ENCODE results near the gene RHOBTB3. TPM values are rescaled to one million over a fixed set of nuclear protein-coding genes. Genes with fewer than 3 reads are reported as not detected.
"Not testable (repeated sequence)": the region's sequence is repeated elsewhere in the genome, so short reads cannot be mapped to it uniquely, and the experiment has no call there.

Gene RHOBTB3
- total and polyA plus RNA-seq, 5 donors = 32.7 to 115 (median 102) TPM

GRCh38 chr5:95806687-95807086, 75.6 kb downstream of the RHOBTB3 start:
- Histone ChIP-seq H3K9me3 (ENCODE audit: control insufficient read depth, low read length) (no peaks in the 10 kb centered on the region), H3K27ac (ENCODE audit: low read length) (no peak overlapping the region), H3K4me1 (ENCODE audit: control insufficient read depth, insufficient read depth, low read length) (peaks cover 10% of the 10 kb centered on the region), H3K4me3 (ENCODE audit: low read length) (no peak overlapping the region), H3K27me3 (ENCODE audit: control insufficient read depth, insufficient read depth) (no peaks in the 10 kb centered on the region)
- 87% methylated on average over 7 of the region's 7 CpGs for WGBS
- intact Hi-C loops (cut with DNase I) = no loop called here
- no peak for DNase-seq
- ATAC-seq = no peak

- peaks cover 10% of the 10 kb centered on the region for H3K4me1 ChIP-seq (ENCODE audit: control insufficient read depth, insufficient read depth, low read length)
- peak; percentile 3 to 13 for ATAC-seq
- H3K27ac ChIP-seq (ENCODE audit: low read length) = peak overlapping the region; percentile 79
- DNase-seq = no peak
- no peak overlapping the region for H3K4me3 ChIP-seq (ENCODE audit: low read length)
- WGBS = 78% methylated on average over 7 of the region's 7 CpGs
- intact Hi-C loops (cut with DNase I) = no loop called here
- H3K9me3 ChIP-seq (ENCODE audit: control insufficient read depth, low read length) = no peaks in the 10 kb centered on the region
- H3K27me3 ChIP-seq (ENCODE audit: control insufficient read depth, insufficient read depth) = no peaks in the 10 kb centered on the region
These were observed 77.0 kb downstream of the RHOBTB3 start for GRCh38 chr5:95808013-95808685.

- WGBS = 18% methylated on average over 10 of the region's 10 CpGs
- intact Hi-C loops (cut with DNase I) = no loop called here
- peak overlapping the region; percentile 4 for H3K4me3 ChIP-seq (ENCODE audit: low read length)
These were observed 77.7 kb downstream of the RHOBTB3 start for GRCh38 chr5:95808686-95809413.

GRCh38 chr5:95809414-95809960, 78.4 kb downstream of the RHOBTB3 start:
- 21% methylated on average over 2 of the region's 2 CpGs for WGBS
- ATAC-seq = peak; percentile 47 to 61
- no peak for DNase-seq
- intact Hi-C loops (cut with DNase I) = no loop called here
- H3K27me3 ChIP-seq (ENCODE audit: control insufficient read depth, insufficient read depth) = no peaks in the 10 kb centered on the region
- H3K27ac ChIP-seq (ENCODE audit: low read length) = peak overlapping the region; percentile 43
- H3K4me1 ChIP-seq (ENCODE audit: control insufficient read depth, insufficient read depth, low read length) = peaks cover 10% of the 10 kb centered on the region
- H3K4me3 ChIP-seq (ENCODE audit: low read length) = no peak overlapping the region
- H3K9me3 ChIP-seq (ENCODE audit: control insufficient read depth, low read length) = no peaks in the 10 kb centered on the region

More at GRCh38 chr5:95808686-95809413, 77.7 kb downstream of the RHOBTB3 start:
- peak overlapping the region; percentile 79 for H3K27ac ChIP-seq (ENCODE audit: low read length)
- DNase-seq (peak; percentile 86 to 92 (median 91)), ATAC-seq (peak; percentile 91 to 96)
- H3K27me3 ChIP-seq (ENCODE audit: control insufficient read depth, insufficient read depth) = no peaks in the 10 kb centered on the region
- no peaks in the 10 kb centered on the region for H3K9me3 ChIP-seq (ENCODE audit: control insufficient read depth, low read length)
- H3K4me1 ChIP-seq (ENCODE audit: control insufficient read depth, insufficient read depth, low read length) = peaks cover 10% of the 10 kb centered on the region

- Histone ChIP-seq H3K27ac (ENCODE audit: low read length) (peak overlapping the region; percentile 66), H3K9me3 (ENCODE audit: control insufficient read depth, low read length) (no peaks in the 10 kb centered on the region), H3K27me3 (ENCODE audit: control insufficient read depth, insufficient read depth) (no peaks in the 10 kb centered on the region), H3K4me3 (ENCODE audit: low read length) (no peak overlapping the region), H3K4me1 (ENCODE audit: control insufficient read depth, insufficient read depth, low read length) (peaks cover 10% of the 10 kb centered on the region)
- ATAC-seq (no peak), DNase-seq (no peak)
- intact Hi-C loops (cut with DNase I) = no loop called here
- WGBS = 45% methylated on average over 5 of the region's 5 CpGs
These were observed 79.4 kb downstream of the RHOBTB3 start for GRCh38 chr5:95810305-95811125.

GRCh38 chr5:95811126-95811423, 79.9 kb downstream of the RHOBTB3 start:
- intact Hi-C loops (cut with DNase I); H3K4me3 ChIP-seq (ENCODE audit: low read length); DNase-seq; H3K9me3 ChIP-seq (ENCODE audit: control insufficient read depth, low read length); ATAC-seq; H3K4me1 ChIP-seq (ENCODE audit: control insufficient read depth, insufficient read depth, low read length); H3K27ac ChIP-seq (ENCODE audit: low read length); H3K27me3 ChIP-seq (ENCODE audit: control insufficient read depth, insufficient read depth): not testable (repeated sequence)
- WGBS = 72% methylated on average over 6 of the region's 6 CpGs

- H3K4me3 ChIP-seq (ENCODE audit: low read length); H3K4me1 ChIP-seq (ENCODE audit: control insufficient read depth, insufficient read depth, low read length); ATAC-seq; H3K27me3 ChIP-seq (ENCODE audit: control insufficient read depth, insufficient read depth); H3K9me3 ChIP-seq (ENCODE audit: control insufficient read depth, low read length); H3K27ac ChIP-seq (ENCODE audit: low read length); DNase-seq; intact Hi-C loops (cut with DNase I): not testable (repeated sequence)
- WGBS = 82% methylated on average over 13 of the region's 13 CpGs
These were observed 80.4 kb downstream of the RHOBTB3 start for GRCh38 chr5:95811461-95812073.

- peaks cover 10% of the 10 kb centered on the region for H3K4me1 ChIP-seq (ENCODE audit: control insufficient read depth, insufficient read depth, low read length)
- intact Hi-C loops (cut with DNase I) = no loop called here
- no peak overlapping the region for H3K27ac ChIP-seq (ENCODE audit: low read length)
- DNase-seq (no peak), ATAC-seq (peak; percentile 3 to 47)
- WGBS = 33% methylated on average over 6 of the region's 6 CpGs
- H3K9me3 ChIP-seq (ENCODE audit: control insufficient read depth, low read length) = no peaks in the 10 kb centered on the region
- H3K27me3 ChIP-seq (ENCODE audit: control insufficient read depth, insufficient read depth) = no peaks in the 10 kb centered on the region
- no peak overlapping the region for H3K4me3 ChIP-seq (ENCODE audit: low read length)
These were observed 80.9 kb downstream of the RHOBTB3 start for GRCh38 chr5:95812074-95812471.

GRCh38 chr5:95813035-95813434, 81.9 kb downstream of the RHOBTB3 start:
- peaks cover 12% of the 10 kb centered on the region for H3K4me1 ChIP-seq (ENCODE audit: control insufficient read depth, insufficient read depth, low read length)
- H3K9me3 ChIP-seq (ENCODE audit: control insufficient read depth, low read length); intact Hi-C loops (cut with DNase I); H3K27ac ChIP-seq (ENCODE audit: low read length); H3K4me3 ChIP-seq (ENCODE audit: low read length); ATAC-seq; DNase-seq; H3K27me3 ChIP-seq (ENCODE audit: control insufficient read depth, insufficient read depth): not testable (repeated sequence)
- 91% methylated on average over 8 of the region's 8 CpGs for WGBS

- Histone ChIP-seq H3K27ac (ENCODE audit: low read length) (no peak overlapping the region), H3K27me3 (ENCODE audit: control insufficient read depth, insufficient read depth) (no peaks in the 10 kb centered on the region), H3K4me3 (ENCODE audit: low read length) (no peak overlapping the region), H3K4me1 (ENCODE audit: control insufficient read depth, insufficient read depth, low read length) (peaks cover 10% of the 10 kb centered on the region), H3K9me3 (ENCODE audit: control insufficient read depth, low read length) (no peaks in the 10 kb centered on the region)
- WGBS = 89% methylated on average over 4 of the region's 4 CpGs
- no peak for DNase-seq
- ATAC-seq = no peak
- intact Hi-C loops (cut with DNase I) = no loop called here
These were observed 84.1 kb downstream of the RHOBTB3 start for GRCh38 chr5:95815155-95815729.
